GM12873 (cell line): ENCODE data around the gene RHBDD1.

ENCODE experiments used
- TF ChIP-seq, protein P1 (sequence below): IDR thresholded peaks from 2 replicates; pipeline ENCODE4 v1.5.1; 2012; ENCODE audit warnings: low read depth, mild to moderate bottlenecking, moderate library complexity, low read length, control low read depth; ENCODE audit not compliant: insufficient read depth; ENCODE audit errors: missing control alignments

Gene RHBDD1

DNA sequence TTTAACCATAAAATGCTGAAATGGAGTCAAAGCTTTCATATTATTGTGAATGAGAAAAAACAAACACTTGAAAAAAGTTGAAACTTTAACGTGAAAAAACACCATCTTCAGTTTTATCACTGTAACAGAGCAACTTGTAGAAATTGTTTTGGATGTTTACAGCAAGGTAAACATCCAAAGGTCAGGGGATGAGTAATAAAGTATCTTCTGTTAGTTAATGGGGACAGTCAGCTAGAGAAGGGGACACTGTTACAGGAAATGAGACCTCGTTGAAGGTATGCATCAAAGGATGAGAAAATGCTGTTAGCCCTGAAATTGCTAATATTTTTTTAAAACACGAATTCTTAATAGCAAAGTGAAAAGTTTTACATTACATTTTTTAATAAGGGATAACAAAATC, 2.9 kb downstream of the RHBDD1 start:
- TF ChIP-seq, protein P1, sequence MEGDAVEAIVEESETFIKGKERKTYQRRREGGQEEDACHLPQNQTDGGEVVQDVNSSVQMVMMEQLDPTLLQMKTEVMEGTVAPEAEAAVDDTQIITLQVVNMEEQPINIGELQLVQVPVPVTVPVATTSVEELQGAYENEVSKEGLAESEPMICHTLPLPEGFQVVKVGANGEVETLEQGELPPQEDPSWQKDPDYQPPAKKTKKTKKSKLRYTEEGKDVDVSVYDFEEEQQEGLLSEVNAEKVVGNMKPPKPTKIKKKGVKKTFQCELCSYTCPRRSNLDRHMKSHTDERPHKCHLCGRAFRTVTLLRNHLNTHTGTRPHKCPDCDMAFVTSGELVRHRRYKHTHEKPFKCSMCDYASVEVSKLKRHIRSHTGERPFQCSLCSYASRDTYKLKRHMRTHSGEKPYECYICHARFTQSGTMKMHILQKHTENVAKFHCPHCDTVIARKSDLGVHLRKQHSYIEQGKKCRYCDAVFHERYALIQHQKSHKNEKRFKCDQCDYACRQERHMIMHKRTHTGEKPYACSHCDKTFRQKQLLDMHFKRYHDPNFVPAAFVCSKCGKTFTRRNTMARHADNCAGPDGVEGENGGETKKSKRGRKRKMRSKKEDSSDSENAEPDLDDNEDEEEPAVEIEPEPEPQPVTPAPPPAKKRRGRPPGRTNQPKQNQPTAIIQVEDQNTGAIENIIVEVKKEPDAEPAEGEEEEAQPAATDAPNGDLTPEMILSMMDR = no peak

DNA sequence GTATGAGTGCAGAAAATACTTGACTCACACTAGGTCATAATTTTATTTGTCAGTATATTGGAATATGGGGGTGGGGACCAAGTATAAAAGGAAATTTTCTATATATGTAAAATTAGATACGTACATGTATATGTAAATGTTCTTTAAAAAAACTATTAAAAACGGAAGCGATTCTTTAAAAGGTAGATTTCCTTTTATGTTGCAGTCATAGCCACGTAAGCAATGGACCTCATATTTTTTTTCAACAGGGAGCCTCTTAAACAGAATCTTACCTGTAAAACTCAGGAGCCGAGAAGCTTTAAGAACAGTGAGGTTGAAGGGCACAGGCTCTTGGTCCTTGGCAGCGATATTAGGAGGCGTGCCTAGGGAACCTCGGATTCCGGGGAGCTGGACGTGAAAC, 3.3 kb downstream of the RHBDD1 start:
- TF ChIP-seq, protein P1 = no peak

DNA sequence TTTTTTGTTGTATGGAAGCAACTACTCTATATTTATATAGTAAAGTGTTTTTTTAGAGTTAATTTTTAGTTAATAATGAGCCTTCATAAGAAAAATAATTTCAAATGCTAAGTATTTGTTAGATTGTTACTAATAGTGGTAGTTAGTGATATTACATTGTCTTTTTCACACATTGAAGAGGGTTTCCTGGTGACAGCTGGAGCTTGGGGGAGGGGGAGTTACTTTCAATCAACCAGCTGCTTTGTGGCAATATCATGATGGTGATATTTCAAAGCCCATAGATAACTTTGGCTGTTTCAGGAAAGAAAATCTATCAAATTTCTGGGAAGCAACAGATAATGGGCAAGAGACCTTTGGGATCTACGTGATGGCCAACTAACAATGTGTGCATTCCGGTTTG, 4.1 kb downstream of the RHBDD1 start:
- TF ChIP-seq, protein P1 = no peak

DNA sequence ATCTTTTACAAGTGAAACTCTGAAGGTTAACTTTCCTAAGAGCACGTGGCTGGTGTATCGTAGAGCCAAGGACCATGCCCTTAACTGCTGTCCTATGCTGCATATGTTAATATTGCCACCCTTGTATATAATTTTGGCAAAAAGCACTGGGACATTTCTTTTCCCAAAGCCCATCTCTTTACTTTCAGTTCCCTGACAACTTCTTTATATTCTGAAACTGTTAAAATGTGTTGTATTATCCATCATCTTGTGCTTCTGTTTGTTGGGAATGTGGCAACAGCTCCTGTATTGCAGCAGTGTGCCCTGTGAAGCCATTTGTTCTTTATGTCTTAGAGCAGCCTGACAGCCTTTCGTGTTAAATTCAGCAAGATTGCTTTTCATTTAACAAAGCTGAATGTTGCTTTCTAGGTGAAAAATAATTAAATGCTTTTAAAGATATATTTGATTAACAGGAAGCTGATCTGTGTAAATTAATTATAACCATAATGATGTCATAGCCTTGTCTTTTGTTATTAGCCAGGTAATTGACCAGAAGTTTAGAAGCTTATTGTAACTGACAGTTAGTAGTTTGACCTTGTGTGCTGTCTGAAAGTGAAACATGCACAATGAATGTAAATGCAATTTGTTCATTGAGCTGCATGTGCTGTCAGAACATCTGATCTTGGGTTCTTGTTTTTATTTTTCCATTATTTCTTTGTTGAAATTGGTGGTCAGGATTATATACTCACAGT, 9.7 kb downstream of the RHBDD1 start:
- TF ChIP-seq, protein P1 = no peak

DNA sequence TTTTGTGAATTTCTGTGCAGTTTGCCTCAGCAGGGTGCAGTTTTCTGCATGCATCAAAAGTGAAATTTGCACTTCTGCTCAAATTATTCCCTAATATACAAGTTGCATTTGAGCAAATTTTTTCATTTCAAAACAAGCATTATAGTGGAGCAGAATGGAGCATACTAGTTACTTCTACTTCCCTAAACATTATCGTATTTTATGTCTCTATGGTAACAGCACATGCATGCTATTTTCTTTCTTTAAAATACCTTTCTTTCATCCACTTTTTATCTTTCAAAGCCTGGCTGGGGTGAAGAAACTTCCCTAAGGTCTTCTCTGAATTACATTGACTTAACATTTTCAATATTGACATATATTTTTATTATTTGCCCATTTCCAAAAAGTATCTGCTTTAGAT, 11.2 kb downstream of the RHBDD1 start:
- TF ChIP-seq, protein P1 = no peak

DNA sequence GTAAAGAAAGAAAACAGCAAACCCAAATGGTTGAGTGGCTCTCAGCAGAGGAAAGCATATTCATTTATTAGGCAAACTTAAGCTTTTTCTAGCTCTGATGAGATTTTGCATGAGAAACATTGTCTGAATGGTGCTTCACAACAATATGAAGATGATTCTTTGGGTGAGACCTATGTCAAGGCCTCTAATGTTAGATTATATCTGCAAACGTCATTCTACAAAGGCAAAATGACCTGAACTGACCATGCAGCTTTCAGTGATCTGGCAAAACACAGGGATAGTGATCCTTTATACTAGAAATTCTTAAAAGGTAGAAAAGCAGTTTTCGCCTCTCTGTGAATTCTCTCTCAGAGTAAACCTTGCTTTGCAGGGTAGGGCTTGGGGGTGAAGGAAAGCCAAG, 11.7 kb downstream of the RHBDD1 start:
- TF ChIP-seq, protein P1 = no peak

DNA sequence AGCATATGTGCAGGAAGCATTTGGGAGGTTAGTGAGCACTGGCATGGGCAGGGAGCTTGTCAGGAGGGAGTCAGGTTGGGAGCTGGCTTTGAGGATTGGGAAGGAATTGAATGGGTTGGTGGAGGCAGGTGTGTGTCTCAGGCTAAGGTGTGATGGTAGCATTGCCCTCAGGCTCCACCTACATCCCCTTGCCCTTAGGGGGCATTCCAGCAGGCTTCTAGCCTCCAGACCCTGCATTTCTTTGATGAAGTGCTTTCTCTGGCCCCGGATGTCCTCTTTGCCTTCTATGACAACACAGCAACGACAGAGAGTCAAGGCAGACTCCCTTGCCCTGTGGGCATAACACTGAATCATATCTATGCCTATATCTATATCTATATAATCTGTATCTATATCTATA, 13.5 kb downstream of the RHBDD1 start:
- TF ChIP-seq, protein P1 = no peak
